GM18520 (cell line): ENCODE results near the gene ATP6V1G2.
A peak's percentile ranks its signal among the peaks of the same experiment; 100 is the strongest.

Source experiments
- ATAC-seq: cut with Tn5 transposase; IDR thresholded peaks from one replicate; pipeline ENCODE4 v1.9.1; 2021; ENCODE audit not compliant: unreplicated experiment

Gene ATP6V1G2

DNA sequence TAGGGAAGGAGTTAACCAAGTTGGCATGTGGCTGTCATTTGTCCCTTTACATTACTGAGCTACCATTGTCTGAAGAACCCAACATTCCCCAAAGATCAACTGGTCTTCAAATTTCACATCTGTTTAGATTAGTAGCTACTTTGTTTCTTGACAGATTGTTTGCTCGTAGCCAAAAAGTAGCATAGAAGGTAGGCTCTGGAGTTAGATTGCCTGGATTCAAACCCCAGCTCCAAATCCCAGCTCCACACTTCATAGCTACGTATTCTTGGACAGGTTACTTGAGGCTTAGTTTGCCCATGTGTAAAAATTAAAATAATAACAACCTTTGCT is 2.1 kb upstream of the ATP6V1G2 start:
- ATAC-seq: no peak

DNA sequence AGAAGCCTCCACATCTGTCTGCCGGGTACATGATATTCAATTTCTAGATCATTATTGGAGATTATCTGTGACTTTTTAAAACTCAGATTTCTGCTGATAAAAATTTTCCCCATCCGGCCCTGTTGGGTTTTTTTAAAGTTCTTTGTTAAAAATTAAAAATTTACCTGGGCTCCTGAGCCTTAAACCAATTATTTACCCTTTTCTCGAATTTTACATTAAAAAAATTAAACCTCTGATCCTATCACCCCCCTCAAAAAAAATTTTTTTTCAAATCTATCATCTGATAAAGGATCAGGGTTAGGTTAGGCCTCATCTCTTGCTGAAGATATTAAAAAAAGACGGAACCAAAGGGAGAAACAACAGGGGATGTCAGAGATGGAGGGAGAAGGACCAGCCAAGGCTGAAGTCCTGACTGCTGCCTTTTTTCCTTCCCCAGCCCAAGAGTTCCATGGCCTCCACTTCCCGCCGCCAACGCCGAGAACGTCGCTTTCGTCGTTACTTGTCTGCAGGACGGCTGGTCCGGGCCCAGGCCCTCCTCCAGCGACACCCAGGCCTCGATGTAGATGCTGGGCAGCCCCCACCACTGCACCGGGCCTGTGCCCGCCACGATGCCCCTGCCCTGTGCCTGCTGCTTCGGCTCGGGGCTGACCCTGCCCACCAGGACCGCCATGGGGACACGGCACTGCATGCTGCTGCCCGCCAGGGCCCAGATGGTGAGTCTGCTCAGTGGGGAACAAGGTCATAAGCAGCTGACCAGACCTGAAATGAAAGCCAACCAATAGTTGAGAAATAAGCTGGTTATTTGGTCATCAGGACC is 1.5 kb upstream of the ATP6V1G2 start:
- no peak for ATAC-seq

DNA sequence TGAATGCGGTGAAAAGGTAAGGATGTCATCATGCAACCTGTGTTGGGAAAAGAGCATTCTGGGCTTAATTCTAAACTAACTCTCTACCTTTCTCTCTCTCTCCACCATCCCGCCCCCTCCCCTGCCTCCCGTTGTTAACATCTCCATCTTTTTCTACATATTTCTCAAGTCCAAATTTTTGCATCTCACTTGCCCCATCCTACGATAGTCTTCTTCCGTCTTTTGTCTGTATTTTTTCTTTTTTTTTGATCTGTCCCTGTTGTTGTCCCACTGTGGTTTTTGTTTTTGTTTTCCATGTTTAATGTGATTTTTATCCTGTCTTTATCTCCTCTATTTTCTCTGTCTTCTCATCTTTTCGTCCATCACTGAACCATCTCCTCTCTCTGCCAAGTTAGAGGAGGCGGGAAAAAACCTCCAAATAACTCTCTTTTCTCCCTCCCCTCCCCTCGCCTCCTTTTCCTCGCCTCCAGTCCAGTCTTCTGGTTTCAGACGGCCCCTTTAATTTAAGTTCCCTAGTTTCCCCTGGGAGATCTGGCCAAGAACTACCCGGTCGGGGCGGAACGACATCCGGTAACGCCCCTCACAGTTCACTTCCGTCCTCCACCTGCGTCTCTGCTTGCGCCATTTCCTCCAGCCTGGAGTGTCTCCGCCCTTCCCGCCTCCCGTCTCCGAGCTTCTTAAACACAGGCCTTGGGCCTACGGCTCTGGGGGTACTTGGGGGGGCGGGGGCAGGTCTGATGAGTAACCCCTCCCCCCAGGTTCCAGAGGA is 734 bp upstream of the ATP6V1G2 start, which contains the start of gene NFKBIL1:
NFKBIL1 (plus strand) TSS at position 651 of the 769 bp plus-strand sequence; CDS start at position 738, 87 bp downstream.
- ATAC-seq: peak; percentile 56

DNA sequence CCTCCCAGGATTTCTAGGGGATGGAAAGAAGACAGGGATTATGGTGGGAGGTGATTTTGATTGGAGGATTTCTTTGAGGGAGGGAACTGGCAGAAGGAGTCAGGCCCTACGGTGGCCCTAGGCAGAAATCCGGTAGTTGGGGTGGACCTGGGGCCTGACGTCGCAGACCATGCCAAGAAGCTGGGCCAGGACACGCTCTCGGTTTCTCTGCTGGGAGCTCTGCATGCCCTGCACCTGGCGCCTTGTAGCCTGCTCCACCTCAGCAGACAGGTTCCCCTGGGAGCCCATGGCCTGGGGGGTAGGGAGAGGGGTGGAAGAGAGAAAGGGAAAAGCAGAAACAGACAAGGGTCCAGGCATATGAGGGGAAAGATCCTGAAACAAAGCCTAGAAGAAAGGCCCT is 1.1 kb downstream of the ATP6V1G2 start:
- no peak for ATAC-seq

DNA sequence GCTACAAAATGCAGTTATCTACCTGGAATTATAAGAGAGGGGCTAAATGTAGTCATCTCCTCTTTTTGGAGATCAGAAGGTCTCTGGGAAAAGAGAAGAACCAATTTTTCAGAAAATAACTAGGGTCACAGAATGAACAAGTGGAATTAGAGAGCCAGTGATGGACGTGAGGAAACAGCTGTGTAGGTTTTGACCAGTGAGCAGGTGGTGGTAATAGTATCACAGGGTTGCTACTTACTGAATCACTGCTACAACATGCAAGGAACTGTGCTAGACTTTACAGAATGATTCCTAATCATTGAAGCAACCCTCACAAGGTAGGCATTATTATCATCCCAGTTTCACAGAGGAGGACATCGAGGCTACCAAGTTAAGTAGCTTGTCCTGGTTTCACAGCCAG is 1.7 kb downstream of the ATP6V1G2 start:
- ATAC-seq: no peak

DNA sequence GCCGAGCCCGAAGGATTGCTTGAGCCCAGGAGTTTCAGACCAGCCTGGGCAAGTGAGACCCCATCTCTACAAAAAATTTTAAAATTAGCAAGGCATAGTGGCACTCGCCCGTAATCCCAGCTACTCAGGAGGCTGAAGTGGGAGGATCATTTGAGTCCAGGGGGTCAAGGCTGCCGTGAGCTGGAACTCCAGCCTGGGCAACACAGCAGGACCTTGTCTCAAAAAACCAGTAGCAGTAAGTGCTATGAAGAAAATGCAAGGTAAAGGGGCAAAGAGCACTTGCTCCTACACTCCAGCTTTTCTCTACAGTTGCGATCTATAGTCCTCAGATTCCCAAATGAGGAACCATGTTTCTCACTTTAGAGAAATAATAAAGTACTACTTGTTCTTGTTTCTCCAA is 2.8 kb downstream of the ATP6V1G2 start:
- no peak for ATAC-seq

DNA sequence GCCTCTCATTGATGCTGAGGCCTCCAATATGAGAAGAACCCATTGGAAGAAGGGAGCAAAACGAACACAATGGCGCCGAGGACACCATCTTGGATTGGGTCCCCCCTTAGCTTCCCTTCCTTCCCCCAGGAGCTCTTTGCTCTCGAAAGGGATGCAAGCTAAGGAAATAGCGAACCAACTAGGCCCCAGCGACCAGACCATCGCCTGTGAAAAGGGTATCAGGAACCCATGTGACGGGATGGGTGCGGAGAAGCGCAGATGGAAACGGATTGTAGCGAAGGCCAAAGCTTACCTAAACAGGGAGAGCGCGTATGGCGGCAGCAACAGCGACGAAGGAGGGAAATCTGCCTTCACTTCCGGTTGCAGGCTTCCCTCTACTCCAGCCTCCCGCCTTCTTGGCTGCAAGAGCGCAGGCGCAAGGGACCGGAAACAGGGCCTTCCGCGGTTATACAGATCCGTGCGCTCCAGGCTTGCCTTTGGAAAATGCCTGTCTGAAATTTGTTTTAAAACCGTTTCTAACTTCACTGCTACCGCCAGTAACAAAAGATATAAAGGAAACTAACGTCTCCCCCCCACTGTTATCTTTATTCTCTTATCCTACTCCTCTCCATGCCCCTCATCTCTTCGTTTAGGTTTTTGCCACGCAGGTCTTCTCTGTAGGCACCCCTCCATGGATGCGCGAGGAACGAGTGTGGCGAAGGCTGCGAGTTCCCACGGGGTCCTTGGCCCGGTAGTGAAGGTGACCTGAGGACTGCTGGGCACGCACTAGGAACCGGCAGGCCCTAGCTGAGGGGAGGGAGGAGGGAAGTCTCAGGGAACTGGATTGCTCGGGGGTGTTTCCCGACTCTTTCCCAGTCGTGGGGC is 4.5 kb downstream of the ATP6V1G2 start, which contains the start of gene DDX39B:
DDX39B (minus strand) TSS at position 346 of the 864 bp plus-strand sequence. CDS start 1,471 bp downstream, outside the sequence.
- ATAC-seq: peak; percentile 54

DNA sequence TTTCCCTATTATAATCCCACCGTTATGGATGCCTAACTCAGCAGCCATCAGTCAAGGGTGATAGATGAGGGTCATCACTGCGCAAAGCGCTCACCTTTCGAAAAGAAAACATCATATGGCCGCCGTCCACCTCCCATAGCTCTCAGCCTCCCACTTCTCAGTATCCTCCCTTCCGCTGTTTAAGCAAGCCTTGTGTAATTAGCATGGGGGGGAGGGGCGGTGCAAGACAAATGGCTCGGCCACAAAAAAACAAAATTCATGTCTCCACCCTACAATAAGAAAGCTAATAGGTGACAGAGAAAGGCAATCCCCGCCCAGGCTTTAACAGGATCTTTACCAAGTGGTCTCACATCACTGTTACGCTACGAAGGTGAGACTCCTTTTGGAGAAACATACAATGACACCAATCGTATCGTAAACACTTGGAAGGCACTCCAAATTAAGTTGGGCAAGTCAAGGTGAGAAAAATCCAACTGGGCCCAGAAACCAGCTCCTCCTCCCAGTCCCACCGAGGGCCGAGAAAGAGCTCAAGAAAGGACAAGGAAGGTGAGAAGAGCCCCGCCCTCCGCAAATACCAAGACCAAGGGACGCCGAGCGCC is 5.2 kb downstream of the ATP6V1G2 start:
- ATAC-seq: no peak

DNA sequence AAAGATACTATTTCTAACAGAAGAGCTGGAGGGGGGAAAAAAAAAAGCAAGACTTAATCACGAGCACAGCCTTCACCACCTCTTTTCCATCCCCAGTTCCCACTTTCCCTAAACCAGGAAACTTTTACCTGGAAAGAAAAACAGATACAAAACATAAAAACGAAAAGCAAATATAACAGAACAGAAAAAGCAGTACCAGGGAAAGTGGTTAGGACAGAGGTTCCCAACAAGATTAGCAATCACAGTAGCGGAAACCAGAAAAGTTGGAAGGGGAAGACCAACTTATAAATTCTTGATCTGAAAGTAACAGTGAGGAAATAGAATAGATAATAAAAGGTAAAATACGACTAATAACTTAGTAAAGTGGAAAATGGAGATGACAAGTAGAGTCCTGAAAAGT is 5.8 kb downstream of the ATP6V1G2 start:
- no peak for ATAC-seq

DNA sequence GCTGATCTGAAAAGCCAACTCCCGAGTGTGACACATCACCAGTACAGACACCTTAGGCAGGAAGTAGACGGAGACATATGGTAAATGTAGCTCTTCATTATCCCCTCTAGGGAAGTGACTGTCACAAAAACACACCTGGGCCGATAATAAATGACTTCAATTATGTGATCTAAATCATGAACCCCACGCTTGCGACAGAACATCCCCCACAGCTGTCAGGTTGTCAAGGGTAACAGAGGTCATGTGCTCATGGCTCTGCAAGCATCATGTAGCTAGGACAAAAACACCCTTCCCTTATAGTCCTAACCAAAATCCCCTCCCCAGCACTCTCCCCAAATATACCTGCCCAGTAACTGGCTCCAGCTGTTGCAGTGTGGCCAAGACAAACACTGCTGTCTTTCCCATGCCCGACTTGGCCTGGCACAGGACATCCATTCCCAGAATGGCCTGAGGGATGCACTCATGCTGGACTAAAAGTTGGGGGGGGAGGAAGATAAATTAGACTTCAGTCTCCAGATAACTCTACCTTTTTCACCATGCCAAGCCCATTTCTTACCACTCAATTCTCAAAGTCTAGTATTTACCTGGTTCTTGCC is 7.5 kb downstream of the ATP6V1G2 start:
- no peak for ATAC-seq

DNA sequence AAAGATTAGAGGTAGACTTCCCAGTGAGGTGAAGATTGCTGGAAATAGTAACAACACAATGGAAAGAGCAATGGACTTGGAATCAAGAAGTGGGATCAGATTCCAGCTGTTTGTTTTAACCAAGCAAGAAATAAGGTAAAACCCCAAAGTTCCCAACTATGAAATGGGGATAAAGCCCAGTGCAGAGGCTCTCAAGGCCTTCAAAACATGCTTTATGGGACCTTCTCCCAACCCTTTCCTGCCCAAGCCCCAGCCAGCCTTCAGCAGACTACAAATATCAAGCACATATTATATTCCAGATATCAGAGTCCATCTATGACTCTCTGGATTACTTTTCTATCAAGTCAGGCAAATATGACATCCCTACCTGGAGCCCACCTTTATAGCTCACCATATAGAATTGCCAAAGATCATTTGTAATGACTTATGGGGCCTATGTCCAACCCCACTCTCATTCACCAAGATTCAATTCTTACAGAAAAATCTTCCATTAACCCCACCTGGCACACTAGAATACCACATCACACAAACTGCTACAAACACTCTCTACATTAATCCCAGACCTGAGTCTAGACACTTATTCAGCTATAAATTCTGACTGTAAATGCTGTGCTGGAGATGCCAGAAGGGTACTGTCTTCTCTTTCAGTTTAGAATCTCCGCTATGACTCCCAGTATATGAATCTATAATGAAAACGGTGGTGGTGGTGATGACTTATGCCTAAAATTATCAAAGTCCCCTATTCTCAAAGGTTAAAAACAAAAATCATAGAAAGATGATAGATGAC is 10.7 kb downstream of the ATP6V1G2 start:
- ATAC-seq: no peak

DNA sequence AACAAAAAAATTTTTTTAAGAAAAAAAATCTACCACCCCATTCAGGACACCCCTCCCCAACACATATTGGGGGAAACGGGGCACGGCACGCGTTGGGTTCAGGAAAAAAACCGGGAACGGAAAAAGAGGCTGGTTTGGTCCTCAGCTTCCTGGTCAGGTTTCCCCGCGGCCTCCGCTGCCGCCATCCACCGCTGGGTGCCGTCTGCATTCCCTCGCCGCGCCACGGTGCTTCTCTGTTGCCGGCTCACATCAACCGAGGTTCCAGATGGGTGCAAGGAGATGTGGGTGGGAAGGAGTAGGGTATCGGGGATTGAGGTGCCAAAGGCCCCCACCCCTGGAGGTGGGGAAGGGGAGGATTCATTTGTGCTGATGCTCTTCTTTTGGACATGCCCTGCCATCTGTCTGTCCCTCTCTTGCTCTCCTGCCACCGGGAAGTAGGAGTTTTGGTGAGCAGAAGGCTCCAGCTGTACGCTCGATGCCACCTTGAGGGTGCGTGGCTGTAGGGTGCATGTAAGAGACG is 11.8 kb downstream of the ATP6V1G2 start:
- ATAC-seq: no peak

DNA sequence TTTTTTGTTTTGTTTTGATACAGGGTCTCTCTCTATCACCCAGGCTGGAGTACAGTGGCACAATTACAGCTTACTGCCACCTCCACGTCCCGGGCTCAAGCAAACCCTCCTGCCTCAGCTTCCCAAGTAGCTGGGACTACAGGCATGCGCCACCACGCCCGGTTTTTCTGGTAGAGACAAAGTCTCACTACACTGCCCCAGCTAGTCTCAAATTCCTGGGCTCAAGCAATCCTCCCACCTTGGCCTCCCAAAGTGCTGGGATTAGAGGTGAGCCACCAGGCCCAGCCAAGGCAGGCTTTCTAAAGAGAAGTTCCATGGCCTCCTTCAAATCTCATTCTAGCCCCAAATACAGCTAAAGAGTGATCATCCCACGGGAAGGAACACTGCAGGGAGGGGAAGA is 12.4 kb downstream of the ATP6V1G2 start:
- ATAC-seq: no peak

DNA sequence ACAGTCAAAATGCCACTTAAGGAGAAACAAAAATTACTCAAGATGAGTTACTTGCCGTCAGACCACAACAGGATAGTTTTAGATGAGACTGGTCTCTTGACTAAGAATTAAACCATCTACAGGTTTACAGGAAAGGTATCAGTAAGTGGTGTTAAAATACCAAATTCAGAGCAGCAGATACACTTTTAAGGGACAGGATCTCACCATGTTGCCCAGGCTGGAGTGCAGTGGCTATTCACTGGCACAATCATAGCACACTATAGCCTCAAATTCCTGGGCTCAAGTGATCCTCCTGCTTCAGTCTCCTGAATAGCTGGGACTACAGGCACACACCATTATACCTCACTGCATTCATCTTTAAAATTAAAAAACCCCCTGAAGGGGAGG is 13.0 kb downstream of the ATP6V1G2 start:
- ATAC-seq: no peak

DNA sequence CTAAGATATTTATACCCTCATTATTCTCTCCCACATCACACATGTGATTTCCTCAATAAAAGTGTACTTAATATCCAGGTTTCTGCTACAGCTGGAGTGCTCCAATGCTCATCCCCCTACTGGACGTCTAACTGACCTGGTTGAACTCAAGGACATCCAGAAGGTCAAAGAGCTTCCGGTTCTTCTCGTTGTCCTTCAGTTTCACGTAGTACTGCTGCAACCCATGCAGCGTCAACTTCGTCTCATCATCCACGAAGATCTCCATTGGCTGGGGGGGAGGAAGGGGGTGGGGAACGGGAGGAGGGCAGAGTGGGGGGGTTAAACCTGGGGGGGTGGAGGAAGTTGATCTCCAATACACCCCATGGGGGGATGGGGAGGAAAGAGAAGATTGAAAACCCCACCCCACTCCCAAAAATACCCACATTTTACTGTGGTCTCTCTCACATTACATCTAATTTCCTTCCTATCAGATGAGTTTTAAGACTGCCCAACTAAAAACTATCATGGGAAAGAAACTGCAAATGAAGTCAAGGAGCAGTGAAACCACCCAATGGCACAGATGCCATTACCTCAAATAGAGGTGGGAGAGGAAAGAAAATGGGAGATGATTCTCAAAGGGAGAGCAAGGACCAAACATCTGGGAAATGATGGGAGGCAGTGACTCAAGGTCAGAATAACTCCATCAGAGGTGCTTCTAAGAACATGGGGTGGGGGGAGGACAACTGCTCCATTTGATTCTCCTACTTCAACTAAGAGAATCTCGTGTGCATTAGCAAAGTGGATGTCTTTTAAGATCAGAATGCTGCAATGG is 13.6 kb downstream of the ATP6V1G2 start:
- no peak for ATAC-seq

DNA sequence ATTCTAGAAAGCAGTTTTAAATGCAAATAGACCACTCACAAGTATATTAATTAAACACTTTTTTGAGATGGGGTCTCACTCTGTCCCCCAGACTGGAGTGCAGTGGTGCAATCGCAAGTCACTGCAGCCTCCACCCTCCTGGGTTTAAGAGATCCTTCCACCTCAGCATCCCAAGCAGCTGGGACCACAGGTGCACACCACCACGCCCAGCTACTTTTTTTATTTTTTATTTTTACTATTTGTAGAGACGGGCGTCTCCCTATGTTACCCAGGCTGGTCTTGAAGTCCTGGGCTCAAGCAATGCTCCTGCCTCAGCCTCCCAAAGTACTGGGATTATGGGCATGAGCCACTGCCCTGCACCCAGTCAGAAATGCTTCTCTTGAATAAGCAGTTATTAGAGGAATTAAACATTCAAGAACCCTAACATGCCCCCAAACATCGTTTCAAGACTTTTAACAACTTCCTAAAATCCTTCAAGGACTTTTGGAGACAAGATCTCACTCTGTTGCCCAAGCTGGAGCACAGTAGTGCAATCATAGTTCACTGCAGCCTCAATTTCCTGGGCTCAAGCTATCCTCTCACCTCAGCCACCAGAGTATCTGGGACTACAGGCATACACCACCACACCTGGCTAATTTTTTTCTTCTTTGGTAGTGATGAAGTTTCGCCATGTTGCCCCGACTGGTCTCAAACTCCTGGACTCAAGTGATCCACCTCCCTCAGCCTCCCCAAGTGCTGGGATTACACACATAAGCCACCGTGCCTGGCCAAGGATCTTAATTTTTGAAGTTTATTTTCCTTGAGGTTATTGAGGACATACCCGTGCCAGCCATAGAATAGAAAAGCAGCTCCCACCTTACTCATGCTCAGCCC is 14.4 kb downstream of the ATP6V1G2 start:
- no peak for ATAC-seq

DNA sequence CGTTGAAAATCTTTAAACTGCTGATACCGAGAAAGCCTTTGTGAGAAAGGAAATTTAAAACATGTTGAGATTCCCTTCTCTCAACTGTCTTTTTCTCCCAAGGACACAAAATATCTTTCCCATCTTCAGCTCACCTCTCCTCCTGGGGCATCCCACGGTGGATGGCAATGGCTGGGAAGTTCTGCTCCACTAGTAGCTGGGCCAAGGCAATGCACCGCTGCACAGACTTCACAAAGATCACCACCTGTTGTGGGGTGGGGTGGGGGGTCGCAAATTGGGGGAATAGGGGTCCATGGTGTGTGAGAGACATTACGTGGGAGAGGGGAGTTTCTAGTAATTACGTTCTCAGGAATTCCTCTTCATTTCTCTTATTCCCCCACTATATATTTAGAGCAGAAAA is 15.2 kb downstream of the ATP6V1G2 start:
- ATAC-seq: no peak

DNA sequence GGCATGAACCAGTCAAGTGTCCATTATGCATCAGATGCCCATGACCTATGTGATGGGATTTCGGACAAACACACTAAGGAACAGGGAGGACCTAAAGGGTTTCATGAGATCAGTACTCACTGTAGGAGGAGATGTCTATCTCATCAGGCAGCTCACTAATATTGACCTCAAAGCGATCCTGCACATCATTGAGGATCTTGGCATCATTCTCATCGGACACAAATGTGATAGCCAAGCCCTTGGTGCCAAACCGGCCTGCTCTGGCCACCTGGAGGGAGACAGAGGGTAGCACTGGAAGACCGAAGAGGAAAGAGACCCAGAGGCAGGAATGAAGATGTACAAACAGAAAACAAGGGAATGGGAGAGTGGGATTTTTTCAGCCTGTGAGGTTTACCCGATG is 15.7 kb downstream of the ATP6V1G2 start:
- ATAC-seq: no peak
